Measurements from ENCODE around the gene RNF13.
A peak's percentile ranks its signal among the peaks of the same experiment; 100 is the strongest.
"Not testable (repeated sequence)": the region's sequence is repeated elsewhere in the genome, so short reads cannot be mapped to it uniquely, and the experiment has no call there.

The RNF13 gene

GRCh38 chr3:149919509-149919908, 106.5 kb downstream of the RNF13 start:
- TF ChIP-seq CTCF (IDR thresholded peaks at IDR 0.05; ENCODE audit: low read length, missing control alignments): no peak
- no peak overlapping the region for H3K4me3 ChIP-seq (replicated peaks; ENCODE audit: low read depth, low read length)
- DNase-seq (ENCODE audit: low read depth): no peak

- TF ChIP-seq CTCF (IDR thresholded peaks at IDR 0.05; ENCODE audit: low read length, missing control alignments): no peak
- no peak for DNase-seq (ENCODE audit: low read depth)
Observed at GRCh38 chr3:149920119-149920518, 107.1 kb downstream of the RNF13 start.

GRCh38 chr3:149933008-149933407, 120.0 kb downstream of the RNF13 start:
- no peak for DNase-seq (ENCODE audit: low read depth)
- H3K4me3 ChIP-seq (replicated peaks; ENCODE audit: low read depth, low read length): no peak overlapping the region
- no peak for TF ChIP-seq CTCF (IDR thresholded peaks at IDR 0.05; ENCODE audit: low read length, missing control alignments)

More at GRCh38 chr3:149920119-149920518, 107.1 kb downstream of the RNF13 start:
- H3K4me3 ChIP-seq (replicated peaks; ENCODE audit: low read depth, low read length): no peak overlapping the region

- TF ChIP-seq CTCF (IDR thresholded peaks at IDR 0.05; ENCODE audit: low read length, missing control alignments): no peak
- H3K4me3 ChIP-seq (replicated peaks; ENCODE audit: low read depth, low read length): no peak overlapping the region
- DNase-seq (ENCODE audit: low read depth): no peak
Observed at GRCh38 chr3:149933858-149934257, 120.8 kb downstream of the RNF13 start.

- no peak for TF ChIP-seq CTCF (IDR thresholded peaks at IDR 0.05; ENCODE audit: low read length, missing control alignments)
- DNase-seq (ENCODE audit: low read depth): peak; percentile 86
- H3K4me3 ChIP-seq (replicated peaks; ENCODE audit: low read depth, low read length): no peak overlapping the region
Observed at GRCh38 chr3:149934524-149934923, 121.5 kb downstream of the RNF13 start.

GRCh38 chr3:149936812-149937230, 123.8 kb downstream of the RNF13 start:
- TF ChIP-seq CTCF (IDR thresholded peaks at IDR 0.05; ENCODE audit: low read length, missing control alignments): peak; percentile 91
- no peak overlapping the region for H3K4me3 ChIP-seq (replicated peaks; ENCODE audit: low read depth, low read length)
- peak; percentile 74 for DNase-seq (ENCODE audit: low read depth)

- not testable (repeated sequence) for H3K4me3 ChIP-seq (replicated peaks; ENCODE audit: low read depth, low read length)
- DNase-seq (ENCODE audit: low read depth): peak; percentile 29
Observed at GRCh38 chr3:149938392-149939055, 125.5 kb downstream of the RNF13 start.
